Keratinocyte (primary cell): ENCODE measurements around the gene SLC39A11. TPM values are rescaled to one million over a fixed set of nuclear protein-coding genes. Genes with fewer than 3 reads are reported as not detected.

Experiments used
- DNase-seq: peaks from one replicate; pipeline ENCODE4 v3.0.0-alpha.2; 2011; ENCODE audit warnings: low read depth, missing footprints, low spot score
- FAIRE-seq: peaks from 2 replicates; lab custom pipeline; 2011; peaks lifted over from hg19 to GRCh38; lab: Jason Lieb, UNC
- H2AFZ ChIP-seq: 2 replicates; pipeline ENCODE4 v1.6.0; 2012; ENCODE audit warnings: low read length, control low read depth, inconsistent platforms; ENCODE audit not compliant: control insufficient read depth
- H3K27ac ChIP-seq: 2 replicates; pipeline ENCODE4 v1.5.1; 2011; ENCODE audit warnings: low read length; ENCODE audit not compliant: control insufficient read depth, insufficient read depth
- H3K27me3 ChIP-seq: 3 replicates; pipeline ENCODE4 v1.6.0; 2011; ENCODE audit warnings: low read length; ENCODE audit not compliant: control insufficient read depth, insufficient read depth; ENCODE audit errors: extremely low read depth
- H3K36me3 ChIP-seq, 2 experiments: 2 replicates in 1 of 2; 3 replicates in 1 of 2; pipeline ENCODE4 v1.5.1; 2011; ENCODE audit warnings: low read length in 2 of 2, mild to moderate bottlenecking in 1 of 2; ENCODE audit not compliant: control insufficient read depth in 2 of 2, insufficient read depth in 2 of 2; ENCODE audit errors: extremely low read depth in 1 of 2
- H3K4me1 ChIP-seq: 3 replicates; pipeline ENCODE4 v1.5.1; 2011; ENCODE audit warnings: low read length; ENCODE audit not compliant: control insufficient read depth, insufficient read depth; ENCODE audit errors: extremely low read depth
- H3K4me2 ChIP-seq: 3 replicates; pipeline ENCODE4 v1.6.0; 2011; ENCODE audit warnings: low read depth, low read length; ENCODE audit not compliant: control insufficient read depth, insufficient read depth; ENCODE audit errors: extremely low read depth
- H3K4me3 ChIP-seq, 3 experiments: fragments of 200-600 bp in 1 of 3; sonication (generic) in 1 of 3; 2 replicates in 2 of 3; 3 replicates in 1 of 3; pipeline ENCODE4 v1.5.1; 2011 to 2016; ENCODE audit warnings: low read length in 3 of 3, mild to moderate bottlenecking in 3 of 3, control low read depth in 2 of 3, inconsistent platforms in 1 of 3, low read depth in 1 of 3, mixed read lengths in 1 of 3, mixed run types in 1 of 3, moderate library complexity in 1 of 3; ENCODE audit not compliant: control insufficient read depth in 2 of 3, insufficient read depth in 2 of 3; ENCODE audit errors: extremely low read depth in 1 of 3
- H3K79me2 ChIP-seq: 2 replicates; pipeline ENCODE4 v1.6.0; 2012; ENCODE audit warnings: low read length; ENCODE audit not compliant: control insufficient read depth, insufficient read depth
- H3K9ac ChIP-seq: 3 replicates; pipeline ENCODE4 v1.6.0; 2011; ENCODE audit warnings: low read length; ENCODE audit not compliant: control insufficient read depth, insufficient read depth; ENCODE audit errors: extremely low read depth
- H3K9me1 ChIP-seq: 3 replicates; pipeline ENCODE4 v1.6.0; 2011; ENCODE audit warnings: low read length; ENCODE audit not compliant: control insufficient read depth, insufficient read depth; ENCODE audit errors: extremely low read depth
- H3K9me3 ChIP-seq: 2 replicates; pipeline ENCODE4 v1.5.1; 2012; ENCODE audit warnings: low read depth, low read length; ENCODE audit not compliant: control insufficient read depth
- H4K20me1 ChIP-seq: 3 replicates; pipeline ENCODE4 v1.6.0; 2011; ENCODE audit warnings: low read length; ENCODE audit not compliant: control insufficient read depth, insufficient read depth; ENCODE audit errors: extremely low read depth
- CTCF ChIP-seq, 3 experiments: IDR thresholded peaks in 1 of 3; conservative IDR thresholded peaks in 1 of 3; optimal IDR thresholded peaks in 1 of 3; 2 replicates in 2 of 3; 3 replicates in 1 of 3; pipeline versions ENCODE3 to v1.5.1; 2011; ENCODE audit warnings: low read length in 3 of 3, mild to moderate bottlenecking in 3 of 3, moderate library complexity in 2 of 3, control low read depth in 1 of 3, inconsistent platforms in 1 of 3; ENCODE audit not compliant: insufficient read depth in 2 of 3; ENCODE audit errors: extremely low read depth in 1 of 3
- EZH2 ChIP-seq: IDR thresholded peaks from one replicate; pipeline ENCODE4 v1.6.1; 2012; ENCODE audit warnings: inconsistent platforms, mild to moderate bottlenecking, low read length, moderate library complexity
- dilution Hi-C: fragments of 300-500 bp; cut with MboI; formaldehyde crosslinking; loops from one replicate; pipeline ENCODE4 v1.7.0; 2020; ENCODE audit warnings: low sequenced_read_pairs; ENCODE audit not compliant: extremely low pct_ligation_motif_present
- polyA plus RNA-seq, 5 experiments: library from polyadenylated mRNA; depleted of rRNA in 3 of 5; stranded (reverse) in 3 of 5; stranded (forward) in 1 of 5; unstranded in 1 of 5; fragments of >200 nt; gene quantifications; 1 replicate in 1 of 5; 2 replicates in 3 of 5; 3 replicates in 1 of 5; pipeline versions ENCODE4 v1.2.1 to v1.2.3, GENCODE V29; 2011 to 2012; ENCODE audit warnings: missing spikeins in 2 of 5, low read depth in 1 of 5, low replicate concordance in 1 of 5

Gene SLC39A11
- polyA plus RNA-seq, 1 donor (not counting 4 experiments of a cell fraction or from before 2014, with no cell fraction given): 11.5 TPM

GRCh38 chr17:72816406-72816805, 276.1 kb downstream of the SLC39A11 start:
- Histone ChIP-seq H3K4me3 (no peak overlapping the region), H3K9me1 (no peaks in the 10 kb centered on the region), H3K9ac (no peak overlapping the region), H3K79me2 (no peaks in the 10 kb centered on the region), H3K27ac (no peak overlapping the region), H2AFZ (no peak overlapping the region), H3K9me3 (no peaks in the 10 kb centered on the region), H3K27me3 (no peaks in the 10 kb centered on the region), H3K4me2 (no peak overlapping the region), H3K4me1 (no peaks in the 10 kb centered on the region), H3K36me3 (no peaks in the 10 kb centered on the region), H4K20me1 (no peaks in the 10 kb centered on the region)
- DNase-seq (no peak), FAIRE-seq (no peak)
- TF ChIP-seq CTCF (optimal IDR thresholded peaks at IDR 0.05 in 1 of 3, IDR thresholded peaks at IDR 0.05 in 1 of 3, conservative IDR thresholded peaks at IDR 0.05 in 1 of 3; ENCODE audit: extremely low read depth in 1 of 3, insufficient read depth in 2 of 3, low read length in 3 of 3): no peak
- TF ChIP-seq EZH2: no peak
- dilution Hi-C loops: no loop called here

- Histone ChIP-seq H3K79me2 (no peaks in the 10 kb centered on the region), H3K4me2 (no peak overlapping the region), H3K9ac (no peak overlapping the region), H3K9me1 (no peaks in the 10 kb centered on the region), H3K4me1 (no peaks in the 10 kb centered on the region), H3K36me3 (no peaks in the 10 kb centered on the region), H2AFZ (no peak overlapping the region), H3K4me3 (no peak overlapping the region), H3K27ac (no peak overlapping the region), H3K27me3 (no peaks in the 10 kb centered on the region), H4K20me1 (no peaks in the 10 kb centered on the region), H3K9me3 (no peaks in the 10 kb centered on the region)
- dilution Hi-C loops: no loop called here
- FAIRE-seq (no peak), DNase-seq (no peak)
- TF ChIP-seq CTCF (optimal IDR thresholded peaks at IDR 0.05 in 1 of 3, IDR thresholded peaks at IDR 0.05 in 1 of 3, conservative IDR thresholded peaks at IDR 0.05 in 1 of 3; ENCODE audit: extremely low read depth in 1 of 3, insufficient read depth in 2 of 3, low read length in 3 of 3) (no peak), EZH2 (no peak)
Observed at GRCh38 chr17:72813481-72813880, 279.0 kb downstream of the SLC39A11 start.
